GM19238 (cell line): ENCODE results near the gene SIK1.
"Not testable (repeated sequence)": the region's sequence is repeated elsewhere in the genome, so short reads cannot be mapped to it uniquely, and the experiment has no call there.

Source experiments
- DNase-seq: peaks from one replicate; pipeline ENCODE4 v3.0.0; 2011; ENCODE audit warnings: low spot score; ENCODE audit not compliant: insufficient read length

SIK1 gene

GRCh38 chr21:43426404-43427241 lies at the start of gene SIK1:
TSS of gene SIK1 (minus strand) at chr21:43427131. CDS start at chr21:43426178, 953 bp downstream.
- DNase-seq, result not testable (repeated sequence)

GRCh38 chr21:43471597-43472242 lies 44.8 kb upstream of the SIK1 start:
- DNase-seq, result not testable (repeated sequence)

GRCh38 chr21:43469719-43470458 lies 43.0 kb upstream of the SIK1 start:
- DNase-seq, result not testable (repeated sequence)

- no peak for DNase-seq
Measured at GRCh38 chr21:43467785-43468184, 40.9 kb upstream of the SIK1 start.

- DNase-seq, result not testable (repeated sequence)
Measured at GRCh38 chr21:43465159-43465558, 38.2 kb upstream of the SIK1 start.

GRCh38 chr21:43463498-43464261 lies 36.7 kb upstream of the SIK1 start:
- DNase-seq, result not testable (repeated sequence)

- DNase-seq, result not testable (repeated sequence)
Measured at GRCh38 chr21:43462932-43463331, 36.0 kb upstream of the SIK1 start.

- not testable (repeated sequence) for DNase-seq
Measured at GRCh38 chr21:43460475-43460874, 33.5 kb upstream of the SIK1 start.

GRCh38 chr21:43458995-43459394 lies 32.1 kb upstream of the SIK1 start:
- DNase-seq, result not testable (repeated sequence)

GRCh38 chr21:43456616-43457314 lies 29.8 kb upstream of the SIK1 start:
- DNase-seq, result not testable (repeated sequence)

GRCh38 chr21:43455717-43456116 lies 28.8 kb upstream of the SIK1 start:
- not testable (repeated sequence) for DNase-seq

GRCh38 chr21:43454176-43454575 lies 27.2 kb upstream of the SIK1 start:
- not testable (repeated sequence) for DNase-seq

GRCh38 chr21:43451850-43452249 lies 24.9 kb upstream of the SIK1 start:
- not testable (repeated sequence) for DNase-seq

- not testable (repeated sequence) for DNase-seq
Measured at GRCh38 chr21:43450287-43450686, 23.4 kb upstream of the SIK1 start.

- not testable (repeated sequence) for DNase-seq
Measured at GRCh38 chr21:43447353-43447977, 20.5 kb upstream of the SIK1 start.

GRCh38 chr21:43446277-43446932 lies 19.5 kb upstream of the SIK1 start:
- DNase-seq, result not testable (repeated sequence)

- DNase-seq, result not testable (repeated sequence)
Measured at GRCh38 chr21:43444524-43444923, 17.6 kb upstream of the SIK1 start.

- not testable (repeated sequence) for DNase-seq
Measured at GRCh38 chr21:43442571-43442970, 15.6 kb upstream of the SIK1 start.
